DMS53 treated with DMSO at 0.1 percent for 48 hours (cell line): ENCODE results near the gene NBAS.
"Not testable (repeated sequence)": the region's sequence is repeated elsewhere in the genome, so short reads cannot be mapped to it uniquely, and the experiment has no call there.

ENCODE experiments used
- DNase-seq: peaks from one replicate; lab custom pipeline; 2025; ENCODE audit not compliant: unreplicated experiment; lab: John Stamatoyannopoulos, UW

Gene NBAS

GRCh38 chr2:15481000-15481399 is 80.1 kb downstream of the NBAS start:
- no peak for DNase-seq

GRCh38 chr2:15480552-15480951 is 80.6 kb downstream of the NBAS start:
- no peak for DNase-seq

DNA sequence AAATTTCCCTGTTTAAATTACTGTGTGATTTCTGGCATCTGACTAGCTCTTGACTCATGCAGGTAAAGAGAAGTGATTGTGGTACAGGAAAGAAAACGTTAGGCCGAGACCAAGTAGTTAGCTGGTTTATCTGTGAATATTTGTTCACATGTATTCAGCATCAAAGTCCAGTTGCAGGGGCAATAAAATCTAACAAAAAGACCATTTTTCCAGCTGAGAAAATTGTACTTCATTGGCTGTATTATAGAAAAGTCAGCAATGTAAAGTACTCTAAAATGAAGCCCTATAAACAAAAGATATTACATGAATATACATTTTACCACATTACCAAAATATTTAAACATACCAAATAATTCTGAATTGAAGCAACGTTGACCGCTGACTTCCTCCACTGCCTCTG is 88.3 kb downstream of the NBAS start:
- DNase-seq, result no peak

- DNase-seq, result peak; percentile 37
Observed at GRCh38 chr2:15472133-15472532, 89.0 kb downstream of the NBAS start.

- DNase-seq, result no peak
Observed at GRCh38 chr2:15471606-15472005, 89.5 kb downstream of the NBAS start.

GRCh38 chr2:15460112-15460620 is 101.0 kb downstream of the NBAS start:
- no peak for DNase-seq

- no peak for DNase-seq
Observed at GRCh38 chr2:15458277-15458676, 102.9 kb downstream of the NBAS start.

GRCh38 chr2:15457868-15458267 is 103.3 kb downstream of the NBAS start:
- DNase-seq, result no peak

DNA sequence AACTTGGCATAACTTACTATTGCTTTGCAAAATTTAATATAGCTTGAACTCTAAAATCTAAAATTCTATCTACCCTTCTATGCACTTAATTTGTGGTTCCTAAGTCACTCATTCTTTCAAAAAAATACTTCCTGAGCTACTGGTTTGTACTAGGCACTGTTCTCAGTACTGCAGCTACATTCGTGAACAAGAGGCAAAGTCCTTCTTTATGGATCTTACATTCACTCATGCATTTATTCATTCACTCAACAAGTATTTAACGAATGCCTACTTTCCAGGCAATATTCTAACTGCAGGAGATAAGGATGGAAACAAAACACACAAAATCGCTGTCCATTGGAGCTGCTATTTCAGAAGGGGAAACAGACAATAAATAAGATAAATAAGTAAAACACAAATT is 104.8 kb downstream of the NBAS start:
- DNase-seq, result no peak

GRCh38 chr2:15450808-15451207 is 110.3 kb downstream of the NBAS start:
- no peak for DNase-seq

DNA sequence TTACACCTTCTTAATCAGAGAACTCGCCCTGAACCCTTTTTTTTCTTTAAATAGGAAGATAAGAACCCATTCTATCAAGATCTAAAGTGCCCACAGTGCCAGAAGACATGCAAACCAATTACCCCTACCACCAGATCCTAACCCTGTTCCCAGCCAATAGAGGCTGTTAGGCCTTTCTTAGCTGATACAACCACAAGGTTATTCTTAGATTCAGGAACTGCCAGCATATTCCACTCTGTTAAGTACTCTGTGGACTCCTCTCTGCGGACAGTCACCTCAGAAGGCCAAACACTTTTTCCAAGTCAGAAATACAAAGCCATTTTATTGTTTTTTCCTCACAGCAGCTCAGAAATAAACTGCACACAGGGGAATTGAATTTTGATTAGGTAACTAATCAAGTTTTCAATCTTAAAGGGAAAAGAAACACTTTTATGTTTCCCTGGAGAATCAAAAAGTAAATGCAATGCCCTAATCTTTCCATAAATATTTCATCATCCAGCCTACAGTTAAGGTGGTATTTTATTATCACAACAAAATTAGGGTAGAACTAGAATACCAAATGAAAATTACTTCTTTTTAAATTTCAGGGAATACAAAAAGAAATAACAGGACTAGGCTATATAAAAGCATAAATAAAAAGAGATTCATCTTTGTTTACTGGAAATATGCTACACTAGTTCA is 111.4 kb downstream of the NBAS start:
- DNase-seq, result no peak

DNA sequence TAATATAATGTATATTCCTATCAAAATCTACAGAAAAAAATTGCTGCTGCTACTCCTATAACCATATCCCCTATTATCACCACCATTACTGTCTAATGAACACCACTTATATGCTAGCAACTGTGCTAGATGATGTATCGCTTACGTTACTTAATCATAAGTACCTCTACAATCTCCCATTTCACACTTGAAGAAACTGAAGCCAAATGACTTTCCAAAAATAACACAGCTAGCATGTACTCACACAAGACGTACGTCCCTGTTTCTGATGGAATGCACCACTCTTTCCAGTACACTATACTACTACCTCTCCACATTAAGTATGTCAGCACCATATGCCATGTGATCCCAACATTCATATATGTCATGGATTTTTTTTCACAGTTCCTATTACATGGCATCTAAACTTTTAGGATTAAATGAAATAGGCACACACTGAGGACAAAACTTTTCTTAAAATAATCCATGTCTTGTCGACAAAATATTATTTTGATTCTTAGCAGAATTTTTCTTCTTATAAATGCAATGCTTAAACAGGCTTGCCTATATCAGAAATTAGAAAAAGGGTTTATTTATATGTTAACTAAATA is 112.8 kb downstream of the NBAS start:
- DNase-seq, result no peak

GRCh38 chr2:15447381-15447780 is 113.8 kb downstream of the NBAS start:
- no peak for DNase-seq

DNA sequence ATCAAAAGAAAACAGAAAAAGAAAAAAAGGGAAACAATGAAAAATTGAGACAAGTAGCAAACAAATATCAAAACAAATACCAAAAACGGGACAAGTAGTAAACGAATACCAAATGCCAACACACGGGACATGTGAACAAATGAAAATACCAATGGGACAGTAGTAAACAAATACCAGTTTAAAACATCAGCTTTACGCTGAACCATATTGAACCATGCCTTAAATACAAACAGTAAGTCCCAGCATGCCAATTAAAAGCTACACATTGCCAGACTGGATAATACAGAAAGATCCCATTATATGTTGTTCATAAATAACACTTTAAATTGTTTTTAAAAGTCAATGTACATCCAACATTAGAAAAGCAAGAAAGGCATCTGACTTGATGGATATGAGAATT is 114.2 kb downstream of the NBAS start:
- DNase-seq, result no peak

GRCh38 chr2:15445891-15446562 is 115.1 kb downstream of the NBAS start:
- DNase-seq, result no peak

GRCh38 chr2:15439768-15440524 is 121.2 kb downstream of the NBAS start:
- not testable (repeated sequence) for DNase-seq

GRCh38 chr2:15439366-15439765 is 121.8 kb downstream of the NBAS start:
- not testable (repeated sequence) for DNase-seq

- DNase-seq, result no peak
Observed at GRCh38 chr2:15436195-15436594, 124.9 kb downstream of the NBAS start.

GRCh38 chr2:15435474-15435873 is 125.7 kb downstream of the NBAS start:
- no peak for DNase-seq

GRCh38 chr2:15432642-15433256 is 128.4 kb downstream of the NBAS start:
- no peak for DNase-seq

GRCh38 chr2:15429032-15429431 is 132.1 kb downstream of the NBAS start:
- no peak for DNase-seq
